ENCODE measurements around the gene MAVS.
"Not testable (repeated sequence)": the region's sequence is repeated elsewhere in the genome, so short reads cannot be mapped to it uniquely, and the experiment has no call there.

Gene MAVS

GRCh38 chr20:3828798-3829197 lies 17.8 kb upstream of the MAVS start:
- Histone ChIP-seq H4K20me1 (ENCODE audit: control insufficient read depth, insufficient read depth, low read depth, low read length) (no peaks in the 10 kb centered on the region), H3K9me3 (ENCODE audit: control insufficient read depth, insufficient read depth, low read length) (no peaks in the 10 kb centered on the region), H3K4me3 (ENCODE audit: low read length) (no peak overlapping the region), H3K4me2 (ENCODE audit: low read length) (no peak overlapping the region), H3K79me2 (ENCODE audit: control insufficient read depth, low read length) (no peaks in the 10 kb centered on the region), H3K27me3 (ENCODE audit: control insufficient read depth, low read length) (no peaks in the 10 kb centered on the region), H3F3A (ENCODE audit: control insufficient read depth, insufficient read depth) (no peaks in the 10 kb centered on the region), H3K9me2 (replicated peaks; ENCODE audit: control insufficient read depth, low read length) (no peaks in the 10 kb centered on the region), H3K27ac (ENCODE audit: low read depth, low read length) (no peak overlapping the region), H3K4me1 (ENCODE audit: control insufficient read depth, low read length) (0 out of 2 replicates have a peak, but pooled peaks cover 5% of the 10 kb centered on the region), H3K36me3 (ENCODE audit: control insufficient read depth, low read length) (peaks cover 10% of the 10 kb centered on the region; the same call in 1 of the 2 replicates)
- no peak for TF ChIP-seq EZH2phosphoT487 (IDR thresholded peaks at IDR 0.05; ENCODE audit: borderline replicate concordance, low read length)
- TF ChIP-seq, protein P1, sequence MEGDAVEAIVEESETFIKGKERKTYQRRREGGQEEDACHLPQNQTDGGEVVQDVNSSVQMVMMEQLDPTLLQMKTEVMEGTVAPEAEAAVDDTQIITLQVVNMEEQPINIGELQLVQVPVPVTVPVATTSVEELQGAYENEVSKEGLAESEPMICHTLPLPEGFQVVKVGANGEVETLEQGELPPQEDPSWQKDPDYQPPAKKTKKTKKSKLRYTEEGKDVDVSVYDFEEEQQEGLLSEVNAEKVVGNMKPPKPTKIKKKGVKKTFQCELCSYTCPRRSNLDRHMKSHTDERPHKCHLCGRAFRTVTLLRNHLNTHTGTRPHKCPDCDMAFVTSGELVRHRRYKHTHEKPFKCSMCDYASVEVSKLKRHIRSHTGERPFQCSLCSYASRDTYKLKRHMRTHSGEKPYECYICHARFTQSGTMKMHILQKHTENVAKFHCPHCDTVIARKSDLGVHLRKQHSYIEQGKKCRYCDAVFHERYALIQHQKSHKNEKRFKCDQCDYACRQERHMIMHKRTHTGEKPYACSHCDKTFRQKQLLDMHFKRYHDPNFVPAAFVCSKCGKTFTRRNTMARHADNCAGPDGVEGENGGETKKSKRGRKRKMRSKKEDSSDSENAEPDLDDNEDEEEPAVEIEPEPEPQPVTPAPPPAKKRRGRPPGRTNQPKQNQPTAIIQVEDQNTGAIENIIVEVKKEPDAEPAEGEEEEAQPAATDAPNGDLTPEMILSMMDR (IDR thresholded peaks at IDR 0.05; ENCODE audit: low read depth, low read length, poor library complexity, severe bottlenecking) = no peak

GRCh38 chr20:3829891-3830290 lies 16.7 kb upstream of the MAVS start:
- not testable (repeated sequence) for H3K27me3 ChIP-seq (ENCODE audit: control insufficient read depth, low read length)

GRCh38 chr20:3836132-3836531 lies 10.5 kb upstream of the MAVS start:
- H3K4me3 ChIP-seq (ENCODE audit: low read length) = no peak overlapping the region
- no peaks in the 10 kb centered on the region for H3K9me3 ChIP-seq (ENCODE audit: control insufficient read depth, insufficient read depth, low read length)
- no peaks in the 10 kb centered on the region for H3K27me3 ChIP-seq (ENCODE audit: control insufficient read depth, low read length)
- no peak overlapping the region for H3K27ac ChIP-seq (ENCODE audit: low read depth, low read length)
- H4K20me1 ChIP-seq (ENCODE audit: control insufficient read depth, insufficient read depth, low read depth, low read length) = no peaks in the 10 kb centered on the region
- no peaks in the 10 kb centered on the region for H3K9me2 ChIP-seq (replicated peaks; ENCODE audit: control insufficient read depth, low read length)
- peaks cover 4% of the 10 kb centered on the region for H3K4me1 ChIP-seq (ENCODE audit: control insufficient read depth, low read length)
- TF ChIP-seq, protein P1 (IDR thresholded peaks at IDR 0.05; ENCODE audit: low read depth, low read length, poor library complexity, severe bottlenecking) = no peak
- TF ChIP-seq EZH2phosphoT487 (IDR thresholded peaks at IDR 0.05; ENCODE audit: borderline replicate concordance, low read length) = no peak
- H3K79me2 ChIP-seq (ENCODE audit: control insufficient read depth, low read length) = no peaks in the 10 kb centered on the region
- H3F3A ChIP-seq (ENCODE audit: control insufficient read depth, insufficient read depth) = no peaks in the 10 kb centered on the region
- no peaks in the 10 kb centered on the region for H3K36me3 ChIP-seq (ENCODE audit: control insufficient read depth, low read length)
- H3K4me2 ChIP-seq (ENCODE audit: low read length) = no peak overlapping the region

More at GRCh38 chr20:3829891-3830290, 16.7 kb upstream of the MAVS start:
- H3K9me2 ChIP-seq (replicated peaks; ENCODE audit: control insufficient read depth, low read length); H3K4me3 ChIP-seq (ENCODE audit: low read length); H3K4me1 ChIP-seq (ENCODE audit: control insufficient read depth, low read length); H3K79me2 ChIP-seq (ENCODE audit: control insufficient read depth, low read length); H3K27ac ChIP-seq (ENCODE audit: low read depth, low read length); H3K4me2 ChIP-seq (ENCODE audit: low read length); H3K9me3 ChIP-seq (ENCODE audit: control insufficient read depth, insufficient read depth, low read length); H4K20me1 ChIP-seq (ENCODE audit: control insufficient read depth, insufficient read depth, low read depth, low read length); H3K36me3 ChIP-seq (ENCODE audit: control insufficient read depth, low read length); H3F3A ChIP-seq (ENCODE audit: control insufficient read depth, insufficient read depth): not testable (repeated sequence)

GRCh38 chr20:3839328-3839727 lies 7.3 kb upstream of the MAVS start:
- Histone ChIP-seq H4K20me1 (ENCODE audit: control insufficient read depth, insufficient read depth, low read depth, low read length) (no peaks in the 10 kb centered on the region), H3K4me2 (ENCODE audit: low read length) (no peak overlapping the region), H3K27ac (ENCODE audit: low read depth, low read length) (no peak overlapping the region), H3K4me1 (ENCODE audit: control insufficient read depth, low read length) (peaks cover 4% of the 10 kb centered on the region), H3K27me3 (ENCODE audit: control insufficient read depth, low read length) (no peaks in the 10 kb centered on the region), H3F3A (ENCODE audit: control insufficient read depth, insufficient read depth) (no peaks in the 10 kb centered on the region), H3K4me3 (ENCODE audit: low read length) (no peak overlapping the region), H3K79me2 (ENCODE audit: control insufficient read depth, low read length) (no peaks in the 10 kb centered on the region), H3K36me3 (ENCODE audit: control insufficient read depth, low read length) (no peaks in the 10 kb centered on the region), H3K9me2 (replicated peaks; ENCODE audit: control insufficient read depth, low read length) (no peaks in the 10 kb centered on the region), H3K9me3 (ENCODE audit: control insufficient read depth, insufficient read depth, low read length) (no peaks in the 10 kb centered on the region)
- TF ChIP-seq, protein P1 (IDR thresholded peaks at IDR 0.05; ENCODE audit: low read depth, low read length, poor library complexity, severe bottlenecking) = no peak
- no peak for TF ChIP-seq EZH2phosphoT487 (IDR thresholded peaks at IDR 0.05; ENCODE audit: borderline replicate concordance, low read length)

DNA sequence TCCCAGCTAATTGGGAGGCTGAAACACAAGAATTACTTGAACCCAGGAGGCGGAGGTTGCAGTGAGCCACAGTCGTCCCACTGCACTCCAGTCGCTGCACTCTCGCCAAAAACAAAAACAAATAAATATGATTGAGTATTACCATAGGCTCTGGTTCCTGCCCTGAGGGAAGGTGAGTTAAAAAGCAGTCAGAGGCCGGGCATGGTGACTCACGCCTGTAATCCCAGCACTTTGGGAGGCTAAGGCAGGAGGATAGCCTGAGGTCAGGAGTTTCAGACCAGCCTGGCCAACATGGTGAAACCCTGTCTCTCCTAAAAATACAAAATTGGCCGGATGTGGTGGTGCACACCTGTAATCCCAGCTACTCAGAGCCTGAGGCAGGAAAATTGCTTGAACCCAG lies 6.4 kb upstream of the MAVS start:
- H3K4me3 ChIP-seq (ENCODE audit: low read length); H4K20me1 ChIP-seq (ENCODE audit: control insufficient read depth, insufficient read depth, low read depth, low read length); H3K9me3 ChIP-seq (ENCODE audit: control insufficient read depth, insufficient read depth, low read length); H3K4me1 ChIP-seq (ENCODE audit: control insufficient read depth, low read length); H3K27ac ChIP-seq (ENCODE audit: low read depth, low read length); H3K9me2 ChIP-seq (replicated peaks; ENCODE audit: control insufficient read depth, low read length); H3K27me3 ChIP-seq (ENCODE audit: control insufficient read depth, low read length); H3K4me2 ChIP-seq (ENCODE audit: low read length); H3K79me2 ChIP-seq (ENCODE audit: control insufficient read depth, low read length); H3K36me3 ChIP-seq (ENCODE audit: control insufficient read depth, low read length); H3F3A ChIP-seq (ENCODE audit: control insufficient read depth, insufficient read depth): not testable (repeated sequence)
